ENCODE measurements around the gene RERE.

GRCh38 chr1:8448911-8449661 lies 368.4 kb downstream of the RERE start:
- TF ChIP-seq CTCF (IDR thresholded peaks at IDR 0.05) (no peak), POLR2A (IDR thresholded peaks at IDR 0.05) (no peak)

Measured in adrenal gland (tissue), 5 donors.